GM19372 (cell line): ENCODE measurements around the gene UBE2G2.

Experiments used
- ATAC-seq: cut with Tn5 transposase; IDR thresholded peaks from one replicate; pipeline ENCODE4 v1.9.1; 2021; ENCODE audit warnings: mild to moderate bottlenecking, low read depth, moderate library complexity; ENCODE audit not compliant: unreplicated experiment

UBE2G2 gene

GRCh38 chr21:44766818-44767354 is 34.7 kb downstream of the UBE2G2 start:
- no peak for ATAC-seq

GRCh38 chr21:44766014-44766817 is 35.4 kb downstream of the UBE2G2 start:
- no peak for ATAC-seq

GRCh38 chr21:44765231-44766013 is 36.2 kb downstream of the UBE2G2 start:
- no peak for ATAC-seq

GRCh38 chr21:44764319-44765230 is 37.0 kb downstream of the UBE2G2 start:
- ATAC-seq = no peak

- no peak for ATAC-seq
Measured at GRCh38 chr21:44763451-44764318, 37.9 kb downstream of the UBE2G2 start.

- no peak for ATAC-seq
Measured at GRCh38 chr21:44763050-44763378, 38.6 kb downstream of the UBE2G2 start.

- ATAC-seq = no peak
Measured at GRCh38 chr21:44762221-44763049, 39.2 kb downstream of the UBE2G2 start.

GRCh38 chr21:44761747-44762208 is 39.8 kb downstream of the UBE2G2 start:
- ATAC-seq = no peak

GRCh38 chr21:44761011-44761729 is 40.5 kb downstream of the UBE2G2 start:
- ATAC-seq = no peak

- ATAC-seq = no peak
Measured at GRCh38 chr21:44760376-44760775, 41.2 kb downstream of the UBE2G2 start.

GRCh38 chr21:44759628-44760285 is 41.9 kb downstream of the UBE2G2 start:
- ATAC-seq = no peak

GRCh38 chr21:44758781-44759627 is 42.6 kb downstream of the UBE2G2 start:
- ATAC-seq = no peak

- no peak for ATAC-seq
Measured at GRCh38 chr21:44758141-44758561, 43.5 kb downstream of the UBE2G2 start.

- no peak for ATAC-seq
Measured at GRCh38 chr21:44757731-44758130, 43.9 kb downstream of the UBE2G2 start.

- no peak for ATAC-seq
Measured at GRCh38 chr21:44756423-44757185, 45.0 kb downstream of the UBE2G2 start.

- no peak for ATAC-seq
Measured at GRCh38 chr21:44755227-44755626, 46.4 kb downstream of the UBE2G2 start.
